MCF 10A (cell line): ENCODE results near the gene ZBBX. TPM values are rescaled to one million over a fixed set of nuclear protein-coding genes. Genes with fewer than 3 reads are reported as not detected.

Experiments
- BruUV-seq: library from RNA; stranded (reverse); fragments of 400-500 nt; replicated peaks from 2 replicates; lab custom pipeline; 2021; lab: Mats Ljungman, UMichigan
- CTCF ChIA-PET: fragments of 300-600 bp; sonication (Branson Sonifier 250); formaldehyde crosslinking; extraction: SDS; loops from one replicate; lab custom pipeline; 2021; ENCODE audit warnings: antibody characterized with exemption, inconsistent platforms; lab: Yijun Ruan, JAX
- POLR2A ChIA-PET: fragments of 300-600, 350-650 bp; sonication (Branson Sonifier 250); formaldehyde crosslinking; extraction: SDS; loops from one replicate; lab custom pipeline; 2020; ENCODE audit warnings: antibody characterized with exemption, inconsistent platforms; lab: Yijun Ruan, JAX
- DNase-seq: peaks from one replicate; pipeline ENCODE4 v3.0.0-alpha.2; 2018; ENCODE audit not compliant: unreplicated experiment
- H3K27ac Mint-ChIP-seq: one replicate; pipeline ENCODE4 v1.8.0; 2022; ENCODE audit warnings: mild to moderate bottlenecking, low read depth, mixed read lengths; ENCODE audit not compliant: unreplicated experiment
- H3K27me3 Mint-ChIP-seq: one replicate; pipeline ENCODE4 v1.8.0; 2022; ENCODE audit warnings: mixed read lengths; ENCODE audit not compliant: insufficient read depth, unreplicated experiment
- H3K36me3 Mint-ChIP-seq: one replicate; pipeline ENCODE4 v1.8.0; 2022; ENCODE audit warnings: mild to moderate bottlenecking, moderate library complexity, mixed read lengths; ENCODE audit not compliant: insufficient read depth, unreplicated experiment
- H3K4me1 Mint-ChIP-seq: one replicate; pipeline ENCODE4 v1.8.0; 2022; ENCODE audit warnings: mixed read lengths; ENCODE audit not compliant: insufficient read depth, unreplicated experiment
- H3K4me3 Mint-ChIP-seq: one replicate; pipeline ENCODE4 v1.8.0; 2022; ENCODE audit warnings: mild to moderate bottlenecking, moderate library complexity, mixed read lengths; ENCODE audit not compliant: unreplicated experiment
- H3K9me3 Mint-ChIP-seq: one replicate; pipeline ENCODE4 v1.8.0; 2022; ENCODE audit warnings: mixed read lengths; ENCODE audit not compliant: unreplicated experiment
- CTCF ChIP-seq: fragments of 200-600 bp; IDR thresholded peaks from one replicate; pipeline ENCODE4 v1.8.0; 2022; ENCODE audit warnings: antibody characterized with exemption, mild to moderate bottlenecking; ENCODE audit not compliant: unreplicated experiment
- intact Hi-C: fragments of 100-400 bp; cut with micrococcal nuclease; formaldehyde crosslinking; loops from 2 replicates; pipeline ENCODE4 v1.14.1; 2022
- total RNA-seq: library from RNA; stranded (reverse); gene quantifications from 2 replicates; pipeline ENCODE4 v1.2.3, GENCODE V29; 2022

Gene ZBBX
- total RNA-seq, 1 experiment from 2014 or later: not detected

DNA sequence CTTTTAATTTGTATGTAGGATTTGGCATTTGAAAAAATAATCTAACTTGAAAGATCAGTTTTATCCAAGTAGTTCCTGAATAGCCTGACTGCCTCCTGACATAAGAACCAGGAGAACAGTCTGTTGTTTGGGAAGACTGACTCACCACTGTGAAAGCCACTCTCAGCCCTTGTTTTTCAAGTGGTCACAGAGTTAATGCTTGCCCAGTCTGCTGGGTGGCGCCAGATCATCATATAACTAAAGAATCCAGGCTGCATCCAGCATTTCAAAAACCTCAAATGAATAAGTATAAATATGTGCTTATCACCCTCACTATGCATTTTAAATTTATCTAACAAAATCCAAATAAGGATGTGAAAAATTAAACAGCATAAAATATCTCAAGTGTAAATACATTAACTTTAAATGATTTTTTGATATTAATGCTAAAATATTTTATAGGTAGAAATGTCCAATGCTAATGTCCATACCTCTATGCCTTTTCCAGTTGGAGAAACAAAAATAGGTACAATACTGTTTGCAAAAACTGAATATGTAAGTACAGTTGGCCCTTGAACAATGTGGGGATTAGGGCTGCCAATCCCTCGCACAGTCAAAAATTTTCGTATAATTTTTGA is 26.9 kb upstream of the ZBBX start:
- BruUV-seq: no TSS peak
- ChIA-PET CTCF (interaction anchor here (0.8 to 3.0 kb wide), 8 partner anchors 23 to 634 kb away, joined by 3 to 43 read pairs (median 7); no protein-coding TSS in a partner anchor), POLR2A (interaction anchor here (1.0 kb wide), 1 partner anchor 9 kb away, joined by 3 read pairs; no protein-coding TSS in a partner anchor)
- peak; percentile 85 for DNase-seq
- peaks cover 28% of the 10 kb centered on the region for H3K27me3 Mint-ChIP-seq
- peak; percentile 59 for TF ChIP-seq CTCF
- H3K27ac Mint-ChIP-seq: no peak overlapping the region
- no peaks in the 10 kb centered on the region for H3K4me1 Mint-ChIP-seq
- no peaks in the 10 kb centered on the region for H3K9me3 Mint-ChIP-seq
- H3K36me3 Mint-ChIP-seq: peaks cover 6% of the 10 kb centered on the region
- intact Hi-C loops: loop anchor here (1.0 to 5.0 kb wide), 5 partner anchors 277 to 760 kb away; no protein-coding TSS in a partner anchor
- H3K4me3 Mint-ChIP-seq: no peak overlapping the region

DNA sequence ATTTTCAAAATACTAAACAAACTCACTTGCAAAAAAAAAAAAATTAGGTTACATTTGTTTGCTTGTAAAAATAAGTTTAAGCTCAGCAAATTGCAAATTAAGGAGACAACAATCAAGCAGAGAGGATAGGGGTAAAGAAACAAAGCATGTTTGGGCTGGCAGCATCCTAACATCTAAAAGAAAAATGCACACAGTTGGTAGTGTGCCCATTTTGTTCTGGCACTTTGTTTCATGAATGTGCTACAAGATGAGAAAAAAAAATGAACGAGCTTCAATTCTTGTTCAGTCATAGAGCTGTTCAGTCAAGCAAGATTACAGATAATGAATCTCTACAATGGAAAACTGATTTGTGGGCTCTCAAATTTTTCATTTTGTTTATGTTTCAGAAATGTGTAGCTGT is 17.7 kb upstream of the ZBBX start:
- BruUV-seq: no TSS peak
- TF ChIP-seq CTCF: no peak
- Mint-ChIP-seq H3K4me1 (no peaks in the 10 kb centered on the region), H3K27ac (no peak overlapping the region), H3K9me3 (no peaks in the 10 kb centered on the region), H3K36me3 (no peaks in the 10 kb centered on the region), H3K4me3 (no peak overlapping the region), H3K27me3 (peaks cover 28% of the 10 kb centered on the region)
- CTCF ChIA-PET: interaction anchor here (0.7 to 1.2 kb wide), 4 partner anchors 8 to 287 kb away, joined by 3 to 4 read pairs (median 3); partner anchors contain the start of gene ZBBX
- POLR2A ChIA-PET: interaction anchor here (0.6 to 1.0 kb wide), 2 partner anchors 8 to 162 kb away, joined by 3 read pairs; no protein-coding TSS in a partner anchor
- no peak for DNase-seq
- intact Hi-C loops: no loop called here

DNA sequence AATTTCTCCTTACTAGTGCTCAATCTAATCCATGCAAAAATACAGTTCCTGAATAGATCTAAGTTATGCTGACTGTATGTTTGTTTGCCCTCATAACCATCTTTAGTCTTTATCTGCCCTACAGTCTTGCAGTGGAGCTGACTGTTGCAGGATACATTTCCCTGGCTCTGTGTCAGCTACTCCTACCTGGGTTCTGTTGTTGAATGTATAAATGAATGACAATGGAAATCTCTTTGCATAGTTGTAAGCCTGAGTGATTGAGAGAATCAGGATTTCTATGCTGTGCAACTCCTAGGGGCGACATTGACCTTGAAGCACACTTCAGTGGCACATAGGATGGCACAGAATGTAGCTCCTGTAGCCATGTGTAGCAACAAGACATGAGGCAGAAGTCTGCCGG is 16.0 kb upstream of the ZBBX start:
- Mint-ChIP-seq H3K4me1 (no peaks in the 10 kb centered on the region), H3K4me3 (no peak overlapping the region), H3K9me3 (no peaks in the 10 kb centered on the region), H3K27ac (no peak overlapping the region), H3K27me3 (peaks cover 20% of the 10 kb centered on the region), H3K36me3 (no peaks in the 10 kb centered on the region)
- BruUV-seq: no TSS peak
- TF ChIP-seq CTCF: no peak
- CTCF ChIA-PET: interaction anchor here (0.7 to 2.1 kb wide), 3 partner anchors 10 to 229 kb away, joined by 3 to 8 read pairs (median 3); no protein-coding TSS in a partner anchor
- POLR2A ChIA-PET: no interaction called here
- intact Hi-C loops: no loop called here
- no peak for DNase-seq

DNA sequence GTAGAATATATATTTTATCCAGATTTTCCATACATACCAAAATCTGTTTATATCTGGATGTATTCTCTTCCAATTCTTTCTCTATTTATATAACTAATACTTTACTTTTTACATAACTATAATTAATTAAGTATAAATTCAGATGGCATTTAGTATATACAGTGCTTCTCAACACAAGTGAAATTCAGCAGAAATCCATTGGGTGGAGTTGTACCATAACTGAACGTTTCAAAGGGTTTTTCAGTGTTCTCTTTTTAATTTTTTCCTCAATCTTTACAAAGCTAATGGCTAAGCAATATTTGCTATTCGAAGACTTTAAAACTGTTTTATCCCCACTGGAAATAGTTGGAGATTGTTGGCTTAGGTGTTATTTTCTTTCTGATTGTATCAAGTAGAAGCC is 13.9 kb upstream of the ZBBX start:
- ChIA-PET CTCF (interaction anchor here (0.6 to 2.1 kb wide), 7 partner anchors 14 to 626 kb away, joined by 3 to 8 read pairs (median 5); partner anchors contain the start of gene ZBBX), POLR2A (no interaction called here)
- no peaks in the 10 kb centered on the region for H3K36me3 Mint-ChIP-seq
- no TSS peak for BruUV-seq
- H3K27me3 Mint-ChIP-seq: peaks cover 20% of the 10 kb centered on the region
- H3K9me3 Mint-ChIP-seq: no peaks in the 10 kb centered on the region
- H3K27ac Mint-ChIP-seq: no peak overlapping the region
- peak; percentile 11 for DNase-seq
- intact Hi-C loops: no loop called here
- no peaks in the 10 kb centered on the region for H3K4me1 Mint-ChIP-seq
- peak; percentile 12 for TF ChIP-seq CTCF
- no peak overlapping the region for H3K4me3 Mint-ChIP-seq
